HCT116 (cell line): ENCODE results near the gene CTBP1. TPM values are rescaled to one million over a fixed set of nuclear protein-coding genes. Genes with fewer than 3 reads are reported as not detected.
A peak's percentile ranks its signal among the peaks of the same experiment; 100 is the strongest.

Source experiments
- ATAC-seq: fragments of 200-7000 bp; cut with Tn5 transposase; 2 replicates; pipeline ENCODE4 v1.9.1; 2020; ENCODE audit warnings: mild to moderate bottlenecking, moderate library complexity
- BruUV-seq: library from RNA; stranded (reverse); fragments of 400-500 nt; replicated peaks from 2 replicates; lab custom pipeline; 2021; lab: Mats Ljungman, UMichigan
- CTCF ChIA-PET: fragments of 300-600 bp; sonication (Branson Sonifier 250); formaldehyde crosslinking; loops from one replicate; lab custom pipeline; 2021; ENCODE audit warnings: antibody characterized with exemption; lab: Charles Lee
- POLR2A ChIA-PET: fragments of 300-600, 350-600 bp; sonication (Branson Sonifier 250); formaldehyde crosslinking; loops from one replicate; lab custom pipeline; 2021; ENCODE audit warnings: antibody characterized with exemption; lab: Charles Lee
- RAD21 ChIA-PET, 2 experiments: fragments of 300-600 bp; sonication (Branson Sonifier 250); formaldehyde crosslinking; loops; one replicate each; lab custom pipeline; 2023; ENCODE audit warnings: low total read pairs in 2 of 2; ENCODE audit not compliant: uncharacterized antibody in 2 of 2, unreplicated experiment in 2 of 2, low non-redundant PET in 1 of 2; lab: Charles Lee
- DNase-seq: peaks from one replicate; pipeline ENCODE4 v3.0.0-alpha.2; 2010; ENCODE audit warnings: low read depth, low spot score
- H2AFZ ChIP-seq: fragments of 200-600 bp; shearing (Covaris generic), sonication (generic); 2 replicates; pipeline ENCODE4 v1.6.1; 2017; ENCODE audit warnings: low read depth, mixed run types, mixed read lengths, antibody characterized with exemption, low read length; ENCODE audit not compliant: poor library complexity, severe bottlenecking
- H3K27ac ChIP-seq: 2 replicates; pipeline ENCODE4 v1.5.1; 2012; ENCODE audit warnings: low read depth, low read length
- H3K27me3 ChIP-seq: fragments of 200-600 bp; sonication (generic); 2 replicates; pipeline ENCODE4 v1.6.1; 2016; ENCODE audit warnings: mixed run types, low read length, mixed read lengths; ENCODE audit not compliant: insufficient read depth
- H3K36me3 ChIP-seq, 2 experiments: fragments of 200-500 bp in 1 of 2; fragments of 200-600 bp in 1 of 2; sonication (Bioruptor generic) in 1 of 2; sonication (generic) in 1 of 2; 2 replicates each; pipeline versions ENCODE4 v1.5.1 to v1.6.1; 2014 to 2016; ENCODE audit warnings: low read length in 2 of 2, inconsistent platforms in 1 of 2, mixed read lengths in 1 of 2, mixed run types in 1 of 2; ENCODE audit not compliant: insufficient read depth in 2 of 2, control insufficient read depth in 1 of 2
- H3K4me1 ChIP-seq, 2 experiments: fragments of 200-600 bp in 1 of 2; sonication (generic) in 1 of 2; 2 replicates each; pipeline versions ENCODE4 v1.5.1 to v1.6.1; 2012 to 2017; ENCODE audit warnings: low read length in 2 of 2, inconsistent platforms in 1 of 2, mild to moderate bottlenecking in 1 of 2, mixed read lengths in 1 of 2, mixed run types in 1 of 2, moderate library complexity in 1 of 2; ENCODE audit not compliant: insufficient read depth in 2 of 2, control insufficient read depth in 1 of 2
- H3K4me2 ChIP-seq: fragments of 200-600 bp; sonication (generic); 2 replicates; pipeline ENCODE4 v1.6.1; 2017; ENCODE audit warnings: mixed run types, low read length, mixed read lengths
- H3K4me3 ChIP-seq, 2 experiments: fragments of 200-600 bp in 1 of 2; sonication (generic) in 1 of 2; replicated peaks in 1 of 2; 2 replicates each; pipeline ENCODE4 v1.5.1; 2011 to 2016; ENCODE audit warnings: low read length in 2 of 2, control low read depth in 1 of 2, low read depth in 1 of 2, mild to moderate bottlenecking in 1 of 2, mixed read lengths in 1 of 2, mixed run types in 1 of 2
- H3K79me2 ChIP-seq: fragments of 200-600 bp; sonication (generic); 2 replicates; pipeline ENCODE4 v1.6.1; 2017; ENCODE audit warnings: mild to moderate bottlenecking, mixed run types, low read length, moderate library complexity, mixed read lengths; ENCODE audit not compliant: insufficient read depth
- H3K9ac ChIP-seq: fragments of 200-600 bp; sonication (generic); 2 replicates; pipeline ENCODE4 v1.6.1; 2016; ENCODE audit warnings: low read length, mixed read lengths
- H3K9me2 ChIP-seq: fragments of 200-600 bp; sonication (generic), shearing (Covaris generic); 2 replicates; pipeline ENCODE4 v1.6.1; 2017; ENCODE audit warnings: mixed run types, mild to moderate bottlenecking, moderate library complexity; ENCODE audit not compliant: insufficient read depth
- H3K9me3 ChIP-seq, 2 experiments: fragments of 200-500 bp in 1 of 2; fragments of 200-600 bp in 1 of 2; sonication (Bioruptor generic) in 1 of 2; sonication (generic) in 1 of 2; 2 replicates each; pipeline ENCODE4 v1.6.1; 2014 to 2017; ENCODE audit warnings: low read length in 2 of 2, mixed read lengths in 2 of 2, inconsistent platforms in 1 of 2, low read depth in 1 of 2, mild to moderate bottlenecking in 1 of 2, mixed run types in 1 of 2, moderate library complexity in 1 of 2; ENCODE audit not compliant: control insufficient read depth in 1 of 2, insufficient read depth in 1 of 2
- H4K20me1 ChIP-seq: fragments of 200-600 bp; sonication (generic), shearing (Covaris generic); 2 replicates; pipeline ENCODE4 v1.6.1; 2017; ENCODE audit warnings: mixed run types, mild to moderate bottlenecking, moderate library complexity; ENCODE audit not compliant: insufficient read depth
- EZH2phosphoT487 ChIP-seq: fragments of 200-600 bp; IDR thresholded peaks from 2 replicates; pipeline ENCODE4 v1.6.1; 2018; ENCODE audit warnings: antibody characterized with exemption, borderline replicate concordance
- JUND ChIP-seq: IDR thresholded peaks from 2 replicates; pipeline ENCODE4 v1.6.1; 2012
- POLR2AphosphoS5 ChIP-seq: IDR thresholded peaks from 2 replicates; pipeline ENCODE4 v1.6.1; 2011; ENCODE audit warnings: mild to moderate bottlenecking, low read depth, low read length, moderate library complexity
- RAD21 ChIP-seq: IDR thresholded peaks from 2 replicates; pipeline ENCODE4 v1.6.1; 2012; ENCODE audit warnings: low read depth, mild to moderate bottlenecking
- SIN3A ChIP-seq: IDR thresholded peaks from 2 replicates; pipeline ENCODE4 v1.6.1; 2012; ENCODE audit warnings: low read depth
- SP1 ChIP-seq: IDR thresholded peaks from 2 replicates; pipeline ENCODE4 v1.6.1; 2012; ENCODE audit warnings: low read depth
- TCF7L2 ChIP-seq: IDR thresholded peaks from 2 replicates; pipeline ENCODE4 v1.7.0; 2011; ENCODE audit warnings: borderline replicate concordance, inconsistent platforms; ENCODE audit not compliant: insufficient read depth, insufficient read length; ENCODE audit errors: extremely low read depth
- ZFX ChIP-seq: fragments of 450-650 bp; IDR thresholded peaks from 2 replicates; pipeline ENCODE4 v1.6.1; 2017
- ZNF274 ChIP-seq: fragments of 200-500 bp; sonication (Bioruptor generic); IDR thresholded peaks from 2 replicates; pipeline ENCODE4 v1.6.1; 2014; ENCODE audit warnings: mild to moderate bottlenecking, low read depth, low read length, inconsistent platforms
- intact Hi-C: fragments of 100-400 bp; cut with micrococcal nuclease; formaldehyde crosslinking; loops from 2 replicates; pipeline ENCODE4 v1.10.0; 2022
- total RNA-seq: library from RNA; stranded (reverse); gene quantifications from one replicate; pipeline ENCODE4 v1.2.1, GENCODE V29; 2021; ENCODE audit not compliant: unreplicated experiment
- TF ChIP-seq, protein P1 (sequence below): IDR thresholded peaks from 2 replicates; pipeline ENCODE4 v1.6.1; 2012; ENCODE audit warnings: low read depth
- TF ChIP-seq, protein P2 (sequence below): IDR thresholded peaks from 2 replicates; pipeline ENCODE4 v1.6.1; 2012
- TF ChIP-seq, protein P3 (sequence below): IDR thresholded peaks from 2 replicates; pipeline ENCODE4 v1.6.1; 2011; ENCODE audit warnings: mild to moderate bottlenecking, low read length, moderate library complexity; ENCODE audit not compliant: insufficient replicate concordance; ENCODE audit errors: extremely low read depth

CTBP1 gene
- total RNA-seq, 1 experiment from 2014 or later = 175 TPM

DNA sequence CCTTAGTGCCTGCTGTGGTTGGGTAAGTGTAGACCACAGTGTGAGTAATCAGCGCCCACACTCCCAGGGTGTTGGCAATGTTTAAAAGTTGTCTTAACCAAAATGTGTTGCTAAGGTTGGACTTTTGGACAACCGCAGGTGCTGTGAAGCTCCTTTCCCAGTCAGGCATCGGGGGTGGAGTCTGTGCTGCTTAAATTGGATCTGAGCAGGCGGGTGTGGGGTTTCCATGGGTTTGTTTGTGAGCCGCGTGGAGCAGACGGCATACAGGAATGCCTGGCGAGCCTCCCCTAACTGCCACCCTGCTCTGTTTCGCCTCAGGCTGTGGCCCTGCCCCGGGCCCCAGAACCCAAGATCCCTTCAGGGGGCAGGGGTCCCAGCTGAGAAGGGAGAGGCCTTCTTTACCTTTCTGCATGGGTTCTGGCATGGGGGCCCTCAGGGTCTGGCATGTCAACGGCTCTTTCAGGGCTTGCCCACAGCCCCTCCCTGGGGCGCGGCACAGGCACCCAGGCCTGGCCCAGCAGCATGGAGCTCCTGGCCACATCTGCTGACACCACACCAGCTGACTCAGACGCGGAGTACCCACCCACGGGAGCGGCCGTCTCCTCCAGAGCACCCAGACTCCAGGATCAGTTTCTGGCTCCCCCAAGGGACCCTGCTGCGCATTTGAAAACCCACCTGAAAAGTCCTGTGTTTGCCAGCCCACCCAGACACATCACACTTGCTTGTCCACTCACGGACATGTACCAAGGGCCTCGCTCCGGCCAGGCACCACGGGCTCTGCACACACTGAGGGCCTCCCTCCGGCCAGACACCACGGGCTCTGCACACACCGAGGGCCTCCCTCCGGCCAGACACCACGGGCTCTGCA lies 71.4 kb downstream of the CTBP1 start:
- Histone ChIP-seq H4K20me1 (no peaks in the 10 kb centered on the region), H3K9ac (no peak overlapping the region), H3K79me2 (no peaks in the 10 kb centered on the region), H3K9me3 (no peaks in the 10 kb centered on the region), H2AFZ (no peak overlapping the region), H3K4me1 (peaks cover 0 to 21% of the 10 kb centered on the region in 2 experiments; a peak in 2 of 4 replicates), H3K27me3 (no peaks in the 10 kb centered on the region), H3K36me3 (no peaks in the 10 kb centered on the region), H3K9me2 (no peaks in the 10 kb centered on the region), H3K4me3 (no peak overlapping the region), H3K27ac (no peak overlapping the region), H3K4me2 (peak overlapping the region; percentile 1; the same call in 1 of the 2 replicates)
- ChIA-PET CTCF (no interaction called here), RAD21 (no interaction called here), POLR2A (interaction anchor here (1.2 kb wide), 1 partner anchor 9 kb away, joined by 4 read pairs; no protein-coding TSS in a partner anchor)
- peak; percentile 43 for ATAC-seq
- no peak for TF ChIP-seq TCF7L2
- no peak for TF ChIP-seq ZNF274
- TF ChIP-seq, protein P1, sequence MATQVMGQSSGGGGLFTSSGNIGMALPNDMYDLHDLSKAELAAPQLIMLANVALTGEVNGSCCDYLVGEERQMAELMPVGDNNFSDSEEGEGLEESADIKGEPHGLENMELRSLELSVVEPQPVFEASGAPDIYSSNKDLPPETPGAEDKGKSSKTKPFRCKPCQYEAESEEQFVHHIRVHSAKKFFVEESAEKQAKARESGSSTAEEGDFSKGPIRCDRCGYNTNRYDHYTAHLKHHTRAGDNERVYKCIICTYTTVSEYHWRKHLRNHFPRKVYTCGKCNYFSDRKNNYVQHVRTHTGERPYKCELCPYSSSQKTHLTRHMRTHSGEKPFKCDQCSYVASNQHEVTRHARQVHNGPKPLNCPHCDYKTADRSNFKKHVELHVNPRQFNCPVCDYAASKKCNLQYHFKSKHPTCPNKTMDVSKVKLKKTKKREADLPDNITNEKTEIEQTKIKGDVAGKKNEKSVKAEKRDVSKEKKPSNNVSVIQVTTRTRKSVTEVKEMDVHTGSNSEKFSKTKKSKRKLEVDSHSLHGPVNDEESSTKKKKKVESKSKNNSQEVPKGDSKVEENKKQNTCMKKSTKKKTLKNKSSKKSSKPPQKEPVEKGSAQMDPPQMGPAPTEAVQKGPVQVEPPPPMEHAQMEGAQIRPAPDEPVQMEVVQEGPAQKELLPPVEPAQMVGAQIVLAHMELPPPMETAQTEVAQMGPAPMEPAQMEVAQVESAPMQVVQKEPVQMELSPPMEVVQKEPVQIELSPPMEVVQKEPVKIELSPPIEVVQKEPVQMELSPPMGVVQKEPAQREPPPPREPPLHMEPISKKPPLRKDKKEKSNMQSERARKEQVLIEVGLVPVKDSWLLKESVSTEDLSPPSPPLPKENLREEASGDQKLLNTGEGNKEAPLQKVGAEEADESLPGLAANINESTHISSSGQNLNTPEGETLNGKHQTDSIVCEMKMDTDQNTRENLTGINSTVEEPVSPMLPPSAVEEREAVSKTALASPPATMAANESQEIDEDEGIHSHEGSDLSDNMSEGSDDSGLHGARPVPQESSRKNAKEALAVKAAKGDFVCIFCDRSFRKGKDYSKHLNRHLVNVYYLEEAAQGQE = no peak
- TF ChIP-seq JUND = no peak
- no peak for TF ChIP-seq SP1
- TF ChIP-seq RAD21 = no peak
- no peak for TF ChIP-seq SIN3A
- no peak for TF ChIP-seq POLR2AphosphoS5
- TF ChIP-seq, protein P2, sequence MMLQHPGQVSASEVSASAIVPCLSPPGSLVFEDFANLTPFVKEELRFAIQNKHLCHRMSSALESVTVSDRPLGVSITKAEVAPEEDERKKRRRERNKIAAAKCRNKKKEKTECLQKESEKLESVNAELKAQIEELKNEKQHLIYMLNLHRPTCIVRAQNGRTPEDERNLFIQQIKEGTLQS = no peak
- TF ChIP-seq, protein P3, sequence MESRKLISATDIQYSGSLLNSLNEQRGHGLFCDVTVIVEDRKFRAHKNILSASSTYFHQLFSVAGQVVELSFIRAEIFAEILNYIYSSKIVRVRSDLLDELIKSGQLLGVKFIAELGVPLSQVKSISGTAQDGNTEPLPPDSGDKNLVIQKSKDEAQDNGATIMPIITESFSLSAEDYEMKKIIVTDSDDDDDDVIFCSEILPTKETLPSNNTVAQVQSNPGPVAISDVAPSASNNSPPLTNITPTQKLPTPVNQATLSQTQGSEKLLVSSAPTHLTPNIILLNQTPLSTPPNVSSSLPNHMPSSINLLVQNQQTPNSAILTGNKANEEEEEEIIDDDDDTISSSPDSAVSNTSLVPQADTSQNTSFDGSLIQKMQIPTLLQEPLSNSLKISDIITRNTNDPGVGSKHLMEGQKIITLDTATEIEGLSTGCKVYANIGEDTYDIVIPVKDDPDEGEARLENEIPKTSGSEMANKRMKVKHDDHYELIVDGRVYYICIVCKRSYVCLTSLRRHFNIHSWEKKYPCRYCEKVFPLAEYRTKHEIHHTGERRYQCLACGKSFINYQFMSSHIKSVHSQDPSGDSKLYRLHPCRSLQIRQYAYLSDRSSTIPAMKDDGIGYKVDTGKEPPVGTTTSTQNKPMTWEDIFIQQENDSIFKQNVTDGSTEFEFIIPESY = no peak
- no peak for TF ChIP-seq ZFX
- no peak for TF ChIP-seq EZH2phosphoT487
- DNase-seq = no peak
- intact Hi-C loops = no loop called here
- no TSS peak for BruUV-seq
